Chondrocyte (in vitro differentiated cells): ENCODE data around the gene LRRC73. TPM values are rescaled to one million over a fixed set of nuclear protein-coding genes. Genes with fewer than 3 reads are reported as not detected.
A peak's percentile ranks its signal among the peaks of the same experiment; 100 is the strongest.

Experiments
- DNase-seq: peaks from one replicate; pipeline ENCODE4 v3.0.0; 2021; ENCODE audit warnings: mixed read lengths, low spot score
- H3K27ac Mint-ChIP-seq: one replicate; pipeline ENCODE4 v1.8.0; 2021; ENCODE audit warnings: mild to moderate bottlenecking, moderate library complexity, mixed read lengths; ENCODE audit not compliant: unreplicated experiment
- H3K27me3 Mint-ChIP-seq: 2 replicates; pipeline ENCODE4 v1.8.0; 2021; ENCODE audit warnings: low read depth, mixed read lengths
- H3K36me3 Mint-ChIP-seq: 2 replicates; pipeline ENCODE4 v1.8.0; 2021; ENCODE audit warnings: low read depth, mixed read lengths
- H3K4me1 Mint-ChIP-seq: 2 replicates; pipeline ENCODE4 v1.8.0; 2021; ENCODE audit warnings: low read depth, mild to moderate bottlenecking, mixed read lengths
- H3K4me3 Mint-ChIP-seq: one replicate; pipeline ENCODE4 v1.8.0; 2021; ENCODE audit warnings: mild to moderate bottlenecking, moderate library complexity, mixed read lengths; ENCODE audit not compliant: unreplicated experiment
- H3K9me3 Mint-ChIP-seq: 2 replicates; pipeline ENCODE4 v1.8.0; 2021; ENCODE audit warnings: low read depth, mixed read lengths
- total RNA-seq: library from RNA; stranded (reverse); gene quantifications from 3 replicates; pipeline ENCODE4 v1.2.1, GENCODE V29; 2021
- TF ChIP-seq, protein P1 (sequence below): fragments of 200-600 bp; sonication (generic); IDR thresholded peaks from 2 replicates; pipeline ENCODE4 v1.5.0; 2021; ENCODE audit warnings: antibody characterized with exemption, mild to moderate bottlenecking, moderate library complexity

LRRC73 gene
- total RNA-seq, 1 donor from 2014 or later, result 0.62 TPM

- no peak for DNase-seq
- TF ChIP-seq, protein P1, sequence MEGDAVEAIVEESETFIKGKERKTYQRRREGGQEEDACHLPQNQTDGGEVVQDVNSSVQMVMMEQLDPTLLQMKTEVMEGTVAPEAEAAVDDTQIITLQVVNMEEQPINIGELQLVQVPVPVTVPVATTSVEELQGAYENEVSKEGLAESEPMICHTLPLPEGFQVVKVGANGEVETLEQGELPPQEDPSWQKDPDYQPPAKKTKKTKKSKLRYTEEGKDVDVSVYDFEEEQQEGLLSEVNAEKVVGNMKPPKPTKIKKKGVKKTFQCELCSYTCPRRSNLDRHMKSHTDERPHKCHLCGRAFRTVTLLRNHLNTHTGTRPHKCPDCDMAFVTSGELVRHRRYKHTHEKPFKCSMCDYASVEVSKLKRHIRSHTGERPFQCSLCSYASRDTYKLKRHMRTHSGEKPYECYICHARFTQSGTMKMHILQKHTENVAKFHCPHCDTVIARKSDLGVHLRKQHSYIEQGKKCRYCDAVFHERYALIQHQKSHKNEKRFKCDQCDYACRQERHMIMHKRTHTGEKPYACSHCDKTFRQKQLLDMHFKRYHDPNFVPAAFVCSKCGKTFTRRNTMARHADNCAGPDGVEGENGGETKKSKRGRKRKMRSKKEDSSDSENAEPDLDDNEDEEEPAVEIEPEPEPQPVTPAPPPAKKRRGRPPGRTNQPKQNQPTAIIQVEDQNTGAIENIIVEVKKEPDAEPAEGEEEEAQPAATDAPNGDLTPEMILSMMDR, result no peak
- H3K4me1 Mint-ChIP-seq, result peaks cover 39% of the 10 kb centered on the region
- H3K4me3 Mint-ChIP-seq, result no peak overlapping the region
- no peaks in the 10 kb centered on the region for H3K27me3 Mint-ChIP-seq
- H3K27ac Mint-ChIP-seq, result no peak overlapping the region
- H3K9me3 Mint-ChIP-seq, result no peaks in the 10 kb centered on the region
- H3K36me3 Mint-ChIP-seq, result no peaks in the 10 kb centered on the region
Observed at GRCh38 chr6:43481075-43481474, 29.1 kb downstream of the LRRC73 start.

- Mint-ChIP-seq H3K27me3 (peaks cover 1% of the 10 kb centered on the region), H3K9me3 (no peaks in the 10 kb centered on the region), H3K36me3 (no peaks in the 10 kb centered on the region), H3K27ac (peak overlapping the region; percentile 96), H3K4me3 (peak overlapping the region; percentile 85), H3K4me1 (peaks cover 39% of the 10 kb centered on the region)
- DNase-seq, result no peak
- TF ChIP-seq, protein P1, result no peak
Observed at GRCh38 chr6:43478008-43478372, 32.2 kb downstream of the LRRC73 start.

DNA sequence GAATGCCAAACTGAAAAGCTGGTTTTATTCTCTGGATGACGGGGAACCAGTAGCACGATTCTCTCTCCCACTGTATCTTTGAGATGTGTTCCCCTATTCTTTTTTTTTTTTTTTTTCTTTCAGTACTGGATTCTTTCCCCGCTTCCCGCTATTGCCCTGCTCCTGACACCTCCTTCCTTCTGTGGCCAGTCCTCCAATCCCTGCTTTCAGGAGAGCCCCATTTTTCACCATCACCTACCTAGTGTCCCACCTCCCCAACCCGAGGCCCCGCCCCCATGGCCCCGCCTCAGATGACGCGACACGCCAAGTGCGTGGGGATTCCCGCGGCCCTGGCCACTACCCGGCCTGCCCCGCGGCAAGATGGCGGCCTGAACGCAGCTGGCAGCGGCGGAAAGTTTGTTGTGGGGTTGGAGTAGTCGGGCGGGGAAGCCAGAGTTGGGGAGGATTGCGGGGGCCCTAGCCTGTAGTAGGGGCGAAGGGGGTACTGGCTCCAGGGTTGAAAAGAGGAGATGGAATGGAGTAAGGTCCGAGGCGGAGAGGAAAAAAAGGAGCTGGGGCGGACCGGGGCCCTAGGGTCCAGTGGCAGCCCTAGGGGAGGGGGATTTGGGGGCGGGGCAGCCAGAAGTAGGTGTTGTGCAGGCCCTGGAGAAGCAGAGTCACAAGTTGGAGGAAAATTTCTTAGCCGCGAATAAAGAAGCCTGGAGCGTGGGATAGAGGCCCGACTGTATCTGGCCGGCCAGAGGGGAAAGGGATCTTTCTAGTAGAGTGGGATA is 32.7 kb downstream of the LRRC73 start, which contains the start of gene TJAP1:
Gene TJAP1, plus strand, starts transcription at position 336 of the 773 bp plus-strand sequence. CDS start 21,432 bp downstream, outside the sequence.
- TF ChIP-seq, protein P1, result no peak
- no peaks in the 10 kb centered on the region for H3K9me3 Mint-ChIP-seq
- peak within 1 kb of the TSS; percentile 85 for H3K4me3 Mint-ChIP-seq
- H3K36me3 Mint-ChIP-seq, result no peaks in the 10 kb centered on the region
- DNase-seq, result no peak
- H3K27ac Mint-ChIP-seq, result peak within 1 kb of the TSS; percentile 96
- H3K4me1 Mint-ChIP-seq, result peaks cover 39% of the 10 kb centered on the region
- H3K27me3 Mint-ChIP-seq, result peaks cover 1% of the 10 kb centered on the region

DNA sequence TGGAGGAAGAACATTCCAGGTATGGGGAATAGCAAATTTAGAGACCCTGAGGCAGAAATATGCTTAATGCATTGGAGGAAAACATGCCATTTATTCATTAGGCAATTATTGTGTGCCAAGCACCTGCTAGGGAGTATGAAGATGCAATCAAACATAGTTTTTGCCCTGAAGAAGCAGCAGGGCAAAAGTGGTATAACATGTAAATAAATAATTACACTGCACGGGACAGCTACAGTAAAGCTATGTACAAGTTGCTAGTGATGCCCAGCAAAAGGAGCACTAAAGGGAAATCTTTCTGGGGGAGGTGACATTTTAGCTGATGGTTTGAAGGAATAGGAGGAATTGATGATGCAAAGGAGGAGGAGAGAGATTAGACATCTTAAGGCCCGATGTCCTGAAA is 33.4 kb downstream of the LRRC73 start:
- Mint-ChIP-seq H3K4me3 (peak overlapping the region; percentile 85), H3K27ac (peak overlapping the region; percentile 96), H3K36me3 (no peaks in the 10 kb centered on the region), H3K9me3 (no peaks in the 10 kb centered on the region), H3K4me1 (peaks cover 36% of the 10 kb centered on the region), H3K27me3 (peaks cover 1% of the 10 kb centered on the region)
- TF ChIP-seq, protein P1, result no peak
- DNase-seq, result no peak

- H3K4me3 Mint-ChIP-seq, result no peak overlapping the region
Observed at GRCh38 chr6:43475516-43475915, 34.6 kb downstream of the LRRC73 start.

More at GRCh38 chr6:43475516-43475915, 34.6 kb downstream of the LRRC73 start:
- Mint-ChIP-seq H3K27me3 (peaks cover 8% of the 10 kb centered on the region), H3K4me1 (peaks cover 30% of the 10 kb centered on the region), H3K9me3 (no peaks in the 10 kb centered on the region), H3K36me3 (no peaks in the 10 kb centered on the region), H3K27ac (no peak overlapping the region)
- DNase-seq, result no peak
- TF ChIP-seq, protein P1, result no peak
